A549 (cell line): ENCODE results near the gene PIM1. TPM values are rescaled to one million over a fixed set of nuclear protein-coding genes. Genes with fewer than 3 reads are reported as not detected.
"Not testable (repeated sequence)": the region's sequence is repeated elsewhere in the genome, so short reads cannot be mapped to it uniquely, and the experiment has no call there.

Source experiments
- ATAC-seq, 2 experiments: fragments of 200-7000 bp in 1 of 2; fragments of >200 bp in 1 of 2; cut with Nextera tagmentation in 1 of 2; cut with Tn5 transposase in 1 of 2; 3 replicates each; pipeline versions ENCODE4 v1.8.0 to v1.9.1; 2018 to 2020; ENCODE audit warnings: mild to moderate bottlenecking in 1 of 2, moderate library complexity in 1 of 2
- CTCF ChIA-PET: fragments of 300-600 bp; sonication (Branson Sonifier 250); formaldehyde crosslinking; extraction: SDS; loops from one replicate; lab custom pipeline; 2021; ENCODE audit warnings: antibody characterized with exemption, inconsistent platforms; lab: Yijun Ruan, JAX
- POLR2A ChIA-PET: fragments of 350-600 bp; formaldehyde crosslinking; extraction: SDS; loops from one replicate; lab custom pipeline; 2021; ENCODE audit warnings: antibody characterized with exemption, inconsistent platforms; lab: Yijun Ruan, JAX
- DNase-seq, 2 experiments: peaks; one replicate each; pipeline versions ENCODE4 v3.0.0 to v3.0.0-alpha.2; 2011 to 2016; ENCODE audit warnings: low read depth in 1 of 2, low spot score in 1 of 2
- FAIRE-seq: peaks from 2 replicates; lab custom pipeline; 2011; peaks lifted over from hg19 to GRCh38; lab: Jason Lieb, UNC
- H3K27ac ChIP-seq, 2 experiments: fragments of >200 bp; sonication (Bioruptor Twin); formaldehyde crosslinking; 3 replicates each; pipeline ENCODE4 v1.5.1; 2016 to 2017
- H3K4me1 ChIP-seq: fragments of >200 bp; sonication (Bioruptor Twin); formaldehyde crosslinking; 3 replicates; pipeline ENCODE4 v1.6.1; 2016
- H3K4me2 ChIP-seq: fragments of >200 bp; sonication (Bioruptor Twin); formaldehyde crosslinking; 3 replicates; pipeline ENCODE4 v1.6.1; 2016
- H3K4me3 ChIP-seq: fragments of >200 bp; sonication (Bioruptor Twin); formaldehyde crosslinking; 3 replicates; pipeline ENCODE4 v1.5.1; 2016
- H3K9me3 ChIP-seq: fragments of >200 bp; sonication (Bioruptor Twin); formaldehyde crosslinking; 3 replicates; pipeline ENCODE4 v1.6.1; 2016
- CTCF ChIP-seq: fragments of >200 bp; sonication (Bioruptor Twin); formaldehyde crosslinking; IDR thresholded peaks from 3 replicates; pipeline ENCODE4 v1.5.1; 2016
- EHF ChIP-seq: fragments of 250-450 bp; sonication (Bioruptor Pico); IDR thresholded peaks from 2 replicates; pipeline ENCODE4 v1.5.0; 2020; ENCODE audit warnings: mild to moderate bottlenecking
- ELK1 ChIP-seq: fragments of 150-350 bp; IDR thresholded peaks from 2 replicates; pipeline ENCODE4 v1.6.1; 2014; ENCODE audit warnings: low read depth, mild to moderate bottlenecking, low read length
- ESRRA ChIP-seq: fragments of 150-350 bp; IDR thresholded peaks from 2 replicates; pipeline ENCODE4 v1.6.1; 2014; ENCODE audit warnings: mild to moderate bottlenecking, low read length, borderline replicate concordance
- FOSL2 ChIP-seq, 2 experiments: fragments of 450-650 bp in 1 of 2; fragments of >200 bp in 1 of 2; sonication (Bioruptor Twin) in 1 of 2; formaldehyde crosslinking; IDR thresholded peaks; 2 replicates each; pipeline versions ENCODE4 v1.5.0 to v1.6.1; 2016 to 2020; ENCODE audit warnings: mild to moderate bottlenecking in 1 of 2, moderate library complexity in 1 of 2
- HDAC2 ChIP-seq: fragments of 200-600 bp; sonication (generic); IDR thresholded peaks from 2 replicates; pipeline ENCODE4 v1.6.1; 2016
- HMGXB4 ChIP-seq: fragments of 250-450 bp; sonication (Bioruptor Pico); IDR thresholded peaks from 2 replicates; pipeline ENCODE4 v1.5.0; 2021; ENCODE audit warnings: mild to moderate bottlenecking, moderate library complexity, borderline replicate concordance
- MAFK ChIP-seq: fragments of 450-650 bp; IDR thresholded peaks from 2 replicates; pipeline ENCODE4 v1.6.1; 2014; ENCODE audit not compliant: partially characterized antibody
- PBX3 ChIP-seq: IDR thresholded peaks from 2 replicates; pipeline ENCODE4 v1.6.1; 2012
- RAD21 ChIP-seq, 2 experiments: fragments of >200 bp in 1 of 2; sonication (Bioruptor Twin) in 1 of 2; formaldehyde crosslinking in 1 of 2; IDR thresholded peaks in 1 of 2; conservative IDR thresholded peaks in 1 of 2; 2 replicates in 1 of 2; 3 replicates in 1 of 2; pipeline ENCODE4 v1.6.1; 2012 to 2018; ENCODE audit warnings: inconsistent platforms in 1 of 2
- RCOR1 ChIP-seq: fragments of 150-350 bp; IDR thresholded peaks from 2 replicates; pipeline ENCODE4 v1.6.1; 2014; ENCODE audit warnings: antibody characterized with exemption, low read length, low read depth
- SREBF2 ChIP-seq: fragments of 450-650 bp; IDR thresholded peaks from 2 replicates; pipeline ENCODE4 v1.6.1; 2014; ENCODE audit warnings: mild to moderate bottlenecking, moderate library complexity
- ZFP36 ChIP-seq: fragments of 450-650 bp; IDR thresholded peaks from 2 replicates; pipeline ENCODE4 v1.6.1; 2014; ENCODE audit warnings: borderline replicate concordance; ENCODE audit not compliant: partially characterized antibody
- ZNF302 ChIP-seq: fragments of 250-450 bp; sonication (Bioruptor Pico); IDR thresholded peaks from 2 replicates; pipeline ENCODE4 v1.9.0; 2021; ENCODE audit warnings: inconsistent platforms, mild to moderate bottlenecking, moderate library complexity
- WGBS: methylation state at CpG from one replicate; pipeline ENCODE4 v1.1.6; 2017; ENCODE audit errors: missing lambda C conversion rate; 5-methylcytosine and 5-hydroxymethylcytosine counted together
- polyA plus RNA-seq, 4 experiments: library from polyadenylated mRNA; depleted of rRNA in 3 of 4; stranded (reverse); fragments of >200 nt; fragmentation: RNase III in 1 of 4; extraction: RNeasy Plus Mini Kit Qiagen cat#74134 plus additional on column Dnase treatment in 1 of 4; gene quantifications; 2 replicates in 3 of 4; 3 replicates in 1 of 4; pipeline ENCODE4 v1.2.3, GENCODE V29; 2011 to 2017
- TF ChIP-seq, protein P1 (sequence below): IDR thresholded peaks from 2 replicates; pipeline ENCODE4 v1.6.1; 2012; ENCODE audit warnings: low read depth, borderline replicate concordance

PIM1 gene
- polyA plus RNA-seq, 2 of the 4 experiments (the other 2 are of a cell fraction) = 15.4 to 19.0 TPM

GRCh38 chr6:37127961-37128862, 41.7 kb upstream of the PIM1 start:
- ChIA-PET CTCF (interaction anchor here (0.8 to 9.5 kb wide), 7 partner anchors 18 to 110 kb away, joined by 3 to 47 read pairs (median 4); no protein-coding TSS in a partner anchor), POLR2A (interaction anchor here (0.6 to 1.0 kb wide), 2 partner anchors 25 to 42 kb away, joined by 3 read pairs; partner anchors contain the start of gene PIM1)
- DNase-seq (peak in 1 of 2 experiments; percentile 48), ATAC-seq (peak in 1 of 2 experiments; percentile 10; a peak in 3 of 6 replicates), FAIRE-seq (no peak)
- TF ChIP-seq RAD21 (conservative IDR thresholded peaks at IDR 0.05 in 1 of 2, IDR thresholded peaks at IDR 0.05 in 1 of 2) = peak; percentile 22 to 25; a peak in 1 of 5 replicates
- peak; percentile 15 for TF ChIP-seq MAFK
- TF ChIP-seq PBX3 = no peak
- no peak for TF ChIP-seq HDAC2
- TF ChIP-seq FOSL2 (IDR thresholded peaks at IDR 0.05) = no peak
- TF ChIP-seq FOSL2 (CRISPR knock-in tag; IDR thresholded peaks at IDR 0.05) = peak; percentile 36; the same call in 1 of the 2 replicates
- TF ChIP-seq HMGXB4 (CRISPR knock-in tag) = no peak
- no peak for TF ChIP-seq ZFP36
- Histone ChIP-seq H3K4me1 (peaks cover 67% of the 10 kb centered on the region), H3K4me3 (no peak overlapping the region), H3K27ac (peak overlapping the region; percentile 83 to 93), H3K9me3 (no peaks in the 10 kb centered on the region), H3K4me2 (peak overlapping the region; percentile 52)
- 40% methylated on average over 8 of the region's 8 CpGs for WGBS

DNA sequence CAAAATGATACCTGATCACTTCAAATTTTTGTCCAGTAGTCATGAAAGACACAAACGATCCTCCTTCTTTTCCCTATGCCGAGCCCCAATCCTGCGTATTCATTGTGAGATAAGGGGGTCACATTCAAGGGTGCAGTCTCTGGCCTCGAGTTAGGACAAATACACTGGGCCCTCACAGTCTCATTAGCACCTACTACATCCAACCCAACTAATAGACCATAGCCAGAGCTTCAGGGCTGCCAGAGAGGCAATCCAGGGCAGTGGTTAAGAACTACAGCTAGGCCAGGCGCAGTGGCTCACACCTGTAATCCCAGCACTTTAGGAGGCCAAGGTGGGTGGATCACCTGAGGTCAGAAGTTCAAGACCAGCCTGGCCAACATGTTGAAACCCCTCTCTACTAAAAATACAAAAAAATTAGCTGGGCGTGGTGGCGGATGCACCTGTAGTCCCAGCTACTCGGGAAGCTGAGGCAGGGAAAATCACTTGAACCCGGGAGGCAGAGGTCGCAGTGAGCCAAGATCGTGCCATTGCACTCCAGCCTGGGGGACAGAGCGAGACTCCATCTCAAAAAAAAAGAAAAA, 41.0 kb upstream of the PIM1 start:
- ATAC-seq, H3K4me3 ChIP-seq, FAIRE-seq, DNase-seq, H3K9me3 ChIP-seq: not testable (repeated sequence)
- 80% methylated on average over 11 of the region's 12 CpGs for WGBS
- Histone ChIP-seq H3K4me1 (peaks cover 75% of the 10 kb centered on the region), H3K4me2 (peak overlapping the region; percentile 52), H3K27ac (peak overlapping the region; percentile 83 to 93)
- CTCF ChIA-PET = interaction anchor here (0.9 to 9.5 kb wide), 4 partner anchors 44 to 78 kb away, joined by 3 to 47 read pairs (median 23); no protein-coding TSS in a partner anchor
- POLR2A ChIA-PET = interaction anchor here (0.6 kb wide), 1 partner anchor 41 kb away, joined by 3 read pairs; the partner anchor contains the start of gene PIM1

DNA sequence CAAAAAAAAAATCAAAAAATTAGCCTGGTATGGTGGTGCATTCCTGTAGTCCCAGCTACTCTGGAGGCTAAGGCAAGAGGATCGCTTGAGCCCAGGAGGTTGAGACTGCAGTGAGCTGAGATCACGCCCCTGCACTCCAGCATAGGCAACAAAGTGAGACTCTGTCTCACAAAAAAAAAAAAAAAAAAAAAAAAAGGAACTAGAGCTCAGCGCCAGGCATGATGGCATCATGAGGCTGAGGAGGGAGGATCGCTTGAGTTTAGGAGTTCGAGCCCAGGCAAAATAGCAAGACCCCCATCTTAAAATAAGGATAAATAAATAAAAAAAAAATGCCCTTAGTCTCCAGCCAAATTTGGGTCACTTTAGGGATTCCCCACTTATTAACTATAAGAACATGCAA, 40.4 kb upstream of the PIM1 start:
- ChIA-PET CTCF (interaction anchor here (0.9 to 9.5 kb wide), 3 partner anchors 43 to 78 kb away, joined by 3 to 47 read pairs (median 39); no protein-coding TSS in a partner anchor), POLR2A (no interaction called here)
- Histone ChIP-seq H3K4me1 (peaks cover 80% of the 10 kb centered on the region), H3K4me3 (no peak overlapping the region), H3K4me2 (no peak overlapping the region), H3K27ac (peak overlapping the region; percentile 83 to 93), H3K9me3 (no peaks in the 10 kb centered on the region)
- ATAC-seq (no peak), DNase-seq (no peak), FAIRE-seq (no peak)
- WGBS = 92% methylated on average over 5 of the region's 5 CpGs
- TF ChIP-seq EHF (CRISPR knock-in tag) (no peak), HMGXB4 (CRISPR knock-in tag) (no peak), CTCF (no peak), ZNF302 (CRISPR knock-in tag) (no peak), ESRRA (no peak), ELK1 (no peak), SREBF2 (no peak), RCOR1 (no peak)
- TF ChIP-seq, protein P1, sequence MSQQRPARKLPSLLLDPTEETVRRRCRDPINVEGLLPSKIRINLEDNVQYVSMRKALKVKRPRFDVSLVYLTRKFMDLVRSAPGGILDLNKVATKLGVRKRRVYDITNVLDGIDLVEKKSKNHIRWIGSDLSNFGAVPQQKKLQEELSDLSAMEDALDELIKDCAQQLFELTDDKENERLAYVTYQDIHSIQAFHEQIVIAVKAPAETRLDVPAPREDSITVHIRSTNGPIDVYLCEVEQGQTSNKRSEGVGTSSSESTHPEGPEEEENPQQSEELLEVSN = no peak
